Amygdala (tissue), 56 donors: ENCODE measurements around the gene KRT23.
A peak's percentile ranks its signal among the peaks of the same experiment; 100 is the strongest.

Experiments
- DNase-seq, 56 donors: peaks; one replicate each; lab custom pipeline; 2025; lab: John Stamatoyannopoulos, UW

KRT23 gene, protein sequence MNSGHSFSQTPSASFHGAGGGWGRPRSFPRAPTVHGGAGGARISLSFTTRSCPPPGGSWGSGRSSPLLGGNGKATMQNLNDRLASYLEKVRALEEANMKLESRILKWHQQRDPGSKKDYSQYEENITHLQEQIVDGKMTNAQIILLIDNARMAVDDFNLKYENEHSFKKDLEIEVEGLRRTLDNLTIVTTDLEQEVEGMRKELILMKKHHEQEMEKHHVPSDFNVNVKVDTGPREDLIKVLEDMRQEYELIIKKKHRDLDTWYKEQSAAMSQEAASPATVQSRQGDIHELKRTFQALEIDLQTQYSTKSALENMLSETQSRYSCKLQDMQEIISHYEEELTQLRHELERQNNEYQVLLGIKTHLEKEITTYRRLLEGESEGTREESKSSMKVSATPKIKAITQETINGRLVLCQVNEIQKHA

DNA sequence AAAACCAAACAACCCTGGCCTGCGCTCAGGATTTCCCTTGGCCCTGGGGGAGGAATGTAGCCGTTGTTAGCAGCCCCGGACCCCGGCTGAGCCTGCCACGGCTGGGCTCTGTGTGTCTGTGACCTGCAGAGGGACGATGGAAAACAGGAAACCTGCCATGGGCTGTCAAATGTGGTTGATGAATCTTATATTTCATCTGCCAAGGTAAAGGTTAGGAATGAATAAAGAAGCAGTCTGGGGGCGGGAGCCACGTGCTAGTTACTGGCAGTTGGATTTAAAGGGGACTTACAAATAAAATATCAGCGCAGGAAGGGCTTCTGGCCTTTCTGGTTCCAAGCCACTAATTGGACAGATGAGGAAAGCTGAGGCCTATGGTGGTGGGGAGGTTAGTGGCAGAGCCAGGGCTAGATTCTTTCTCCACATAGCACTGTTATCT lies at the start of gene KRT23:
Gene KRT23, minus strand, starts transcription at position 263 of the 436 bp plus-strand sequence. CDS start 1,043 bp downstream, outside the sequence.
- DNase-seq, result no peak

DNA sequence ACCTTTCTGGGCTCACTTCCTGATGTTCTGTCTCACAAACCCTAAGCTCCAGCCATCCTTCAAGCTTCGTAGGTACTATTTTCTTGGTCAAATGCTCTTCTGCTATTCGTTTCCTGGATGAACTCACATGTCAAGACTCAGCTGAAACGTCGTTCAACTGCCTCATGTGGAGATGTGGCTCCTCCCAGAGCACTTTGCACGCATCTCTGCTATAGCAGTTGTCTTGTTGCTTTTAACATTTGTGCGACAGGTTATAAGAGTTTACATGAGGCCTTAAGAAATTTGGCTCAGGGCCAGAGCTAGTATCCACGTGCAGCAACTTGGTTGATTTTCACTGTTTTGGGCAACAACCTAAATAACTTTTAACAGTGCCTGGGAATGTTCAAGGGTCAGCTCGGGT lies 49.5 kb upstream of the KRT23 start:
- no peak for DNase-seq

DNA sequence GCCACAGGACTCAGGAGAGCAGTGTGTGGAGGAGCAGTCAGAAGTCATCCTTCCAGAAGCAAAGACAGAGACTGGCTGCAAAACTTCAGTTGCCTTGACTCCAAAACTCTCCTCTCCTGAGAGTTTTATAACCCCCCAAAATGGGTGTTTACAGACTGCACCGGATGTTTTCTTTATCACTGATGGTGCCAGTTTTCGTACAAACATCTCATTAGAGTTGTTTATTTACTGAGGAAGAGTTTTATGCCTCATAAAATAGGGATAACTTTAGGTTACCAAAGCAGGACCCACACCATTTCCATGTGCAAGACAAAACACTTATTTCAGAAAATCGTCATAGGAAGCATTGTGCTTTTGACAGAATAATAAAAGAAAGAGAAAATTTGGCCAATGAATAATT lies 46.8 kb upstream of the KRT23 start, which contains the start of gene KRT40:
Gene KRT40, minus strand, starts transcription at position 101 of the 400 bp plus-strand sequence. Its CDS starts 53 bp downstream, at position 48.
- no peak for DNase-seq

DNA sequence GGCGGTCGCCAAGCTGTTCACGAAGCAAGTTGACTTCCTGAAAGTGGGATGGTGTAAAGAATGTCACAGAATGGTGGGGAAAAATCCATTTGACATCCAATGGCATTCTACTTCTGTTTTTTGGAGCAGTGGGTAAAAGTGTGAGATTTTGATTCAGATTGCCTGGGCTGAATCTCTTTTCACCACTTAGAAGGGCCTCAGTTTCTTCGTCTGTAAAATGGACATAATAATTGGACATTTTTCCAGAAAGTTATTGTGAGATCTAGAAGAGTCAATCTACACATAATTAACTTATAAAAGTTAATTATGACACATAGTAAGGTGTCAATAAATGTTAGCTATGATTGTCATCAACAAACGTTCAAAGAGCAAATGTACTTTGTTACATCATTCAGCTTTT lies 43.7 kb upstream of the KRT23 start:
- DNase-seq, result no peak

DNA sequence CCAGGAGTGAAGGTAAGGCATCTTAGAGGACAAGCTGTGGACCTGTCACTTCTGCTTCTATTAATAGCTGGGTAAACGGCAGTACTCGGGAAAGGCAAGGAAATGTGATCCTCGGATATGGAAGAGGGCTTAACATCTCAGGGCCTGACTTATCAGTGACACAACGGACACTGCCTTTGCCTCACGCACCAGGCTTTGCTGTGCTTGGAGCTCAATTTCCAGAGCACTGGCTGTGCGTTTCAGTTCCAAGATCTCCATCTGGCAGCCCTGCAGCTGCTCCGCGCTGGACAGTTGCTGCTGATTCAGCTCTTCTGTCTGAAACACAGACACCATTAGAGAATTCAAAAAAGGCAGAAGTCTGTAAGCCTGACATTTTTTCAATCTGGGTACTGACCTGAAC lies 43.1 kb upstream of the KRT23 start:
- peak in 23 of 56 donors; percentile 1 to 46 (median 12) for DNase-seq

DNA sequence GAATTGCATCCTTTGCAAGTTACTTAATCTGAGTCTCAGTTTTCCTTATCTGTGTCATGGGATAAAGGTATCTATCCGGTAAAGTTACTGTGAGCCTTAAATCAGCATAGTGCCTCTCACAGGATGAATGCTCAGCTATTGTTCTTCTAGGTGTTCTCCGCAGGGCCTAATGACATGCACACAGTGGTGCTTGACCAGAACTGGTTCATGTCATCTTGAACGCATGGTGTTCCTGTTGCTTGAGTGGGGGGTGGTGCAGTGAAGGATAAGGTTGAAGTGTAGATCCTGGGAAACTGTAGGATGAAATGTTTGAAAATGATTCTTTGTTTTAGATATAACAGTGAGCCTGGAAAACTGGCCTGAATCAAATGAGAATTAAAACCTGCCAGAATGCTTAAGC lies 42.7 kb upstream of the KRT23 start:
- DNase-seq, result no peak

DNA sequence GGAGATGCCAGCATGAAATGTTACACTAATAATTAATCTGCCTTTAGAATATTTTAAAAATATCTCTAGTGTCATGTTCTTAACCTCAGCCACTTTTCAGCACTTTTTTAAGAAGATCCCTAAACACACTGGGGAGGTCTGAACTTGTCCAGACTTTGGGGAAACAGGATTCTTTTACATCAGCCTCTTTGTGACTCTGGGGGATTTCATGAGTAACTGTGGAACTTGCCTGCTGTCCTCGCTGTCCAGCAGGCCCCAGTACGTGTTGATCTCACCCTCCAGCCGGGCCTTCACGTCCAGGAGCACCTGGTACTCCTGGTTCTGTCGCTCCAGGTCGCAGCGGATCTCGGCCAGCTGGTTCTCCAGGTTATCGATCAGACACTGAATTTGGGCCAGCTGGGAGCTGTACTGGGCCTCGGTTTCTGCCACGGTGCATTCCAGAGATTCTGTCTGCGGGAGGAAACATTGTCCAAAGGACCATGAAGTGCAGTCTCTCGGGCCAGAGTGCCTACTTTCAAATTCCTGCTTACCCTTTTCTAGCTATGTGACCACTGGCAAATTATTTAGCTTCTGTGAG lies 41.2 kb upstream of the KRT23 start:
- DNase-seq, result no peak

DNA sequence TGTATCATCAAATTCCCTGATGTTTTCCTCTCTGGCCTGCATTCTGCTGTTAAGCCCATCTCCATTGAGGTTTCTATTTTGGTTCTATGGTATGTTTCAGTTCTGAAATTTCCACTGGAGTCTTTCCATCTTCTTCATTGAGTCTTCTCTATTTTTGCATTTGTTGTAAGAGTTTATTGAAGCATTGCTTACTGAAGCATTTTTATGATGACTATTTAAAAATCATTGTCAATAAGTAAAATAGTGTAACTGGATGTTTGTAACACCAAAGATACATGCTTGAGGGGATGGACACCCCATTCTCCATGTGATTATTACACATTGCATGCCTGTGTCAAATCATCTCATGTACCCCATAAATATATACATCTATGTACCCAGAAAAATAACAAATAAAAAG lies 38.1 kb upstream of the KRT23 start:
- no peak for DNase-seq

DNA sequence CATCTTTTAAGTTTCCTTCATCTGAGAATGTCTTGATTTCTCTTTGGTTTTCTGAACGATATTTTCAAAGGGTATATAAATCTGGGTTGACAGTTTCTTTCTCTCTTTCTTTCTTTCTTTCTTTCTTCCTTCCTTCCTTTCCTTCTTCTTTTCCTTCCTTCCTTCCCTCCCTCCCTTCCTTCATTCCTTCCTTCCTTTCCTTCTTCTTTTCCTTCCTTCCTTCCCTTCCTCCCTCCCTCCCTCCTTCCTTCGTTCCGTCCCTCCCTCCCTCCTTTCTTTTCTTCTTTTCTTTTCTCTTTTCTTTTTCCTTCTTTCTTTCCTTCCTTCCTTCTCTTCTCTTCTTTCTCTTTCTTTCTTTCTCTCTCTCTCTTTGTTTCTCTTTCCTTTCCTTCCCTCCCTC lies 36.9 kb upstream of the KRT23 start:
- DNase-seq, result no peak

DNA sequence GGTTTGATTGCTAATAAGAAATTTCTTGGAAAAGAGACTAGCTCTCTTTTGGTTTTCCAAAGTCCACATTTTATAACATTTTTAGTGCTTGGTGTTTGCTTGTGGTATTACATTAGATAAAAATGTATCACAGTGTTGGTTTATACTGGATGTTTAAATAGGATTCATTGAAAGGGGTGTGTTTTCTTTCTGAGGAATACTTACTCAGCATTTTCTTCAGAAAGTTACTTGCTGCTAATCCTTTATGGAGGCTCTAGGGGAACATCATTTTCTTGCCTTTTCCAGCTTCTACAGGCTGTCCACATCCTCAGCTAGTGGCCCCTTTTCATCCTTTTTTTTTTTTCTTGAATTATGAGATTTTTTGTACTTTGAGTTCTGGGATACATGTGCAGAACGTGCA lies 30.1 kb upstream of the KRT23 start:
- DNase-seq, result no peak

DNA sequence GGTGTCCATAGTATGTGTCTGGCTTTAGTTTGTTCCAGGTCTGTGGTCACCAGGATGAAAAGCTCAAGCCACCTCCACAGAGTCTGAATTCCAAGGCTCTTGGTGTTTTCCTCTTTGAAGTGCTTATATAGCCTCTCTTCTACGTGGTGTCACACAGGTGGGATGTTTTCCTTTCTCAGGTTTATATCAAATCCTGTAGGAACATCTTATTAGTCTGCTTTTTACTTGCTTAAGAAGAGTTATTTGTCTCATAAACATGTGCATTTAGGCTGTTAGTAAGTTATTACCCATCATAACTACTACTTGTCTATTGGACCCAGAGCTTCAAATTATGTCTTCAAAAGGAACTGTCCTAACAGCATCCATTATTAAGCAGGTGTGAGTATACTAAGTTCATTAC lies 29.4 kb upstream of the KRT23 start, which contains the start of gene KRT39:
Gene KRT39, minus strand, starts transcription at position 101 of the 400 bp plus-strand sequence. Its CDS starts 92 bp downstream, at position 9.
- DNase-seq, result no peak

DNA sequence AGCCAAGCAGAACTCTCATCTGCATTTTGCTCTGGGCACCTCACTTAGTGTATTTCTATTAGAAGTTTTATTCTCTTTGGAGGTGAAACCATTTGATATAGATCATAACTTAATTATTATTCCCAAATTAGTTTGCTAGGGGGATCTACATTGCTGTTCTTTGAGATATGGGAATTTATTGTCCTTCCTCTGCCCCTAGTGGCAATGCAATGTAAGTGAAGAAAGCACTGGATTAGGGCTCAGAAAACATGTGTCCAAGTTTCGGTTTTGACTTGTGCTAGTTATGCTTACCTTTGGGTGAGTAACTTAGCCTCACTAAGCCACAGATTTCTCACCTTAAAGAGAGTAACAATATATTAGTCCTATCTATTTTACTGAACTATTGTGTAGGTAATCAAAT lies 26.4 kb upstream of the KRT23 start:
- no peak for DNase-seq

DNA sequence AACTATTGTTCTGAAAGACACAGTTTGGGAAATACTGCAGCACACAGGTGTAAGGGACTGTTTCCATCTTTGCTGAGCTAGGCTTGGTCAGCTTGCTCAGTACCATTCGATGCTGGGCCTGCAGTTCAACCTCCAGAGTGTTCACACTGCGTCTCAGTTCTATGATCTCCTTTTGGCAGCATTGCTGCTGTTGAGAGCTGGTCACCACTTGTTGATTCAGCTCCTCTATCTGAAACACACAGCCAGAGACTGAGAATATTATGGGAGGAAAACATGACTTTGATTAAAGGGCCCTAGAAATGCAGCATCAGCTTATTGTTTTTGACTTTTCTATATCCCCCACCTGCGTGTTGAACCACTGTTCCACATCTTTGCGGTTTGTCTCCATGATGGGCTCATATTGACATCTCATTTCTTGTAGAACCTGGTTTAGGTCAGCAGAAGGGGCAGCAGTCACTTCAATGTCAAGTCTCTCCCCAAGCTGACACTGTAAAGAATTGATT lies 24.7 kb upstream of the KRT23 start:
- DNase-seq, result no peak

DNA sequence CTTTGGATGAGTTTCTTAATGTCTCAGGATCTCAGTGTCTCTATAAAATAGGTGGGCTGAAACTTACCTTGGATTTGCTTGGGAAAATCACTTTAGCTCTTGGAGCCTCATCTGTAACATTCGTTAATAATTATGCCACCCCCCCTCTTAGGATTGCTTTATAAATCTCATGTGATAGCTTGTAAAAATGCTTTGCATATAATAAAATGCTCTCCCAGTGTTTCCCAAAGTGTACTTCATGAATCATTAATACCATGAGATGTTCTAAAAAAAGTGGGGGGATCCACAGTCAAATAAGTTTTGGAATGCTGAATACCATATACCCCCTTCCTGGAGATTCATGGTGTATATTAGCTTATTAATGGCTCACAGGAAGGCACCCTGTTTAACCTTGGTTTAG lies 24.1 kb upstream of the KRT23 start:
- no peak for DNase-seq

DNA sequence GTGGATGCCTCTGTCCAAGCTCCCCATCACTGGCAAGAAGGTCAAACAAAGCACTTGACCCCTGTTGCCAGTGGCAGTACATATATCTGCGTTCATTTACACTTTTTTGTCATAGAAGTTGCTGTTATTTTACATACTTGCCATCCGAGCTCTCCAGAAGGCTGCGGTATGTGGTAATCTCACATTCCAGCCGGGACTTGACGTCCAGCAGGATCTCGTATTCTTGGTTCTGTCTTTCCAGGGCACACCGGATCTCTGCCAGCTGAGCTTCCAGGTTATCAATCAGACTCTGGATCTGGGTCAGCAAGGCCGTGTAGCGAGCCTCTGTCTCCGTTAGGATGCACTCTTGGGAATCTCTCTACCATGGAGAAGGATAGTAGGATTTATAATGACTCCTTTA lies 22.7 kb upstream of the KRT23 start:
- no peak for DNase-seq

DNA sequence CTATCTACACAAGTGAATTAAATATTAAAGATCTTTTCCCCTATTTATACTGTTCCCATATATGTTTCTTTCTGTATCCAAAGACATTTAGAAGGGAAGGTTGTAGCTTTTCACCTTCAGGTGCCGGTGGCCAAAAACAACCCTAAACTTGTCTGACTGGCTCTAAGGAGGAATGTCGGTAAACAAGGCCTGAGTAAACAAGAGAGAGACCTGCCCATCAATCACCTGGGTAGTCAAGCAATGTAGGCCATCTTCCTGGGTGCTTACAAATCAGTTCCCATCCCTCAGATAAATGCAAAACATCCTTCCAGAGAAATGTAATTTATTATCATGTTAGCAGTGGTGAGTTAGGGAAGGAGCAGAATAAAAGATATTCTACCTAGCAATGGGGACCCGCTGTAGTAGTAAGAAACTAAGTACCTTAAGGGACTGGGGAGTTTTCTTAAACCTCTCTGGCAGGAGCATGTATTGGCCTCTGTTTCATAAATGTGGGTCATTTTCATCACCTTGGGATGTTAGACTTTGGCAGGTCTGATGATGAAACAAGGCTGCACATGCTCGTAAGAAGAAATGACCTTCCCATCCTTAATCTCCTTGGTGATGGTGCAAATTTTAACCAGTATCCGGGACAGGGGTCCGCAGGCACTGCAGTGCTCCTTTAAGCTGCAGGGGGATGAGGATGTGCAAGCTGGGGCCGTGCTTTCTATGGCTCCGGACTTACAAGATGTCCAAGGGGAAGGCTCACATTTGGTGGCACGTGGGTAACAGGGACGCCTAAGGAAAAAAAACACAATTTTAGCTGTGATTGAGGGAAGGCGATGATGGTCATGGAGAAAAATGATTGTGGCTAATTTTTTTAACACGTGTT lies 20.9 kb upstream of the KRT23 start:
- DNase-seq, result no peak

DNA sequence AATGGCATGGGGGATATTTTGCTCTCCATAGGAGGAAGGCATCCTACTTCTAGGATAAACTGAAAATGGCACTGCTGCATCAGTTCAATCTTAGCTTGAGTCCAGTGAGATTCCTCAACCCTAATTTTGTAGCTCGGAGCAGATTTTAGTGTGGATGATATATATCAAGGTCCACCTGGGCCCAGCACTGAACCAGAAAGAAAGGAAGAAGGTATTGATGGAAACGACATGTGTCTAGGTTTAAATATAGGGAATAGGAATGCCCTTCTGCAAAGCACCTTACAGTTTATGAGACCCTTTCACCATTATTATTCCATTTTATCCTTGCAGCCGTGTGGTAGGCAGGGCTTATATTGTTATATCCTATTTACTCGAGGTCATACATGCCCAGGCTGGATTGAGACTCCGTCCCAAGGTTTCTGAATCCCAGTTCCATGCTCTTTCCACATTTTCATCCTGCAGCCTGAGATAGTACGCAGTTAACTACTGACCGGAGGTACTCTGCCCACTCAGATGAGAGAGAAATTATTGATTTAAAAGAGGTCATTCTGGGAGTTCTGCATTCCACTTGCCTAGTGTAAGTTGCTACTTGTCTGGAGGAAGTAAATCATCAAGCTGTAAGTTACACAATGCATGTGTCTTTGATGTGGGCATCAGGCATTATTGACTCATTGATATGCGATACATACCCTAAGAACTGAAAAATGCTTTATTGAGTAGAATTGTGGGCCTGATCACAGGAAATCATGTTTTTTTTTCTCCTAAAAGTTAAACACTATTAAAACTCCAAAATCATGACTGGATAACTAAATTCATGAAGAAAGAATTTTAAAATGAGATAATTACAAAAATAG lies 19.2 kb upstream of the KRT23 start:
- no peak for DNase-seq

DNA sequence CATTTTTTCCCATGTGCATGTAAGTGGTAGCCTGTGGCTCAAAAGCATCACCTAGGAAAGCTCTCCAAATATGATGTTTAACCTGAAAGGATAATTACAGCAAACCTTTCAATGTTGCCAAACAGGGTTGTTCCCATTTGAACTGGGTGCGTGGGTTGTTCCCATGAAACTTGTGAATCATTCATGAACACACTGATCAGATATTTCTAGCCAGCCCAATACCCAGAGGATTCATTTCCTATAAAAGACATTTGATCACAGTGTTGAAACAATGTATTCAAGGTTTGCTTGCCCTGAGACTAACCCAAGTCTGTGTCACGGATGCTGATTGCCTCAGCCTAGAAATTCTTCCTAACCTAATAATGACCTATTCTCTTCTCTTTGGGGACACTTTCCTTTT lies 16.4 kb upstream of the KRT23 start:
- no peak for DNase-seq

DNA sequence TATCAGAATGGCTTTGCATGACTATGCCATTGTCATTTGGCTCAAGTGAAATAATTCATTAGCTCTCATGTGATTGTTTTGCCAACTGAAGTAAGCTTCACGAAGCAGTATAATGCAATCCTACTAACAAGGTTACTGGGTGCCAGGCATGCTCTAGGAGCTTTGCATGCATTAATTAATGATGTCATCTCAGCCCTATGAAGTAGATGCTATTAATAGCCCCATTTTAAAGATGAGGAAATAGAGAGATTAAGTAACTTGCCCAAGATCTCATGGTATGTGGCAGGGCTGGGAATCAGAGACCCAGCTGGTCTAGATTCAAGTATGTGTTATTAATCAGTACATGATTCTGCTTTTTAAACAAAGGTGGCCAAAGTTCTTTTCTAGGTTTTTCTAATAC lies 15.2 kb upstream of the KRT23 start:
- DNase-seq, result no peak

DNA sequence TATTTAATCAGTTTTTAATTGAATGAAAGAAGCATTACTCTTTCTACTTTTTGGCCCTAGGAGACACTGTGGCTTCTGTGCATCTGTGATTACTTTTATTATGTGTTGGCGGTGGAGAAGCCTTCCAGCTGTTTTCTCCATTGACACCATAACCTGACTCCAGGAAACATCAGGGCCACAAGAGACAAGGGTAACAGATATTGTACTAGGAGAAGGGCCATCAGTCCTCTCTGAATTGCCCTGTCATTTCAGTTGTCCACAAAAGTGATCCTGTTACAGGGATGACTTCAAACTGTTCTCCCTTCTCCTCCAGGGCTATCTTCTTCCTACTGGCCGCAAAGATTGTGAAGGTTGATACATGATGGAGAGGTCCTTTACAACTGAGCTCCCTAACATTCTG lies 14.7 kb upstream of the KRT23 start:
- no peak for DNase-seq
